Liver (tissue), 9 donors: ENCODE data around the gene HOXD13. TPM values are rescaled to one million over a fixed set of nuclear protein-coding genes. Genes with fewer than 3 reads are reported as not detected.

Source experiments
- DNase-seq: peaks from one replicate; pipeline ENCODE4 v3.0.0-alpha.2; 2017; ENCODE audit warnings: low spot score
- H3K27ac ChIP-seq, 2 donors: one replicate each; pipeline ENCODE4 v1.7.0; 2013; ENCODE audit warnings: inconsistent platforms in 2 of 2, low read length in 2 of 2, control low read depth in 1 of 2, low read depth in 1 of 2, mild to moderate bottlenecking in 1 of 2
- H3K27me3 ChIP-seq, 4 donors: one replicate each; pipeline versions ENCODE4 v1.6.1 to v1.7.0; 2013; ENCODE audit warnings: low read length in 3 of 4, inconsistent platforms in 1 of 4, mild to moderate bottlenecking in 1 of 4, moderate library complexity in 1 of 4; ENCODE audit not compliant: control insufficient read depth in 4 of 4, insufficient read depth in 4 of 4
- H3K36me3 ChIP-seq, 4 donors: one replicate each; pipeline versions ENCODE4 v1.6.1 to v1.7.0; 2013; ENCODE audit warnings: low read length in 3 of 4, mild to moderate bottlenecking in 3 of 4, low read depth in 1 of 4, moderate library complexity in 1 of 4; ENCODE audit not compliant: control insufficient read depth in 4 of 4, insufficient read depth in 3 of 4
- H3K4me1 ChIP-seq, 4 donors: one replicate each; pipeline versions ENCODE4 v1.6.1 to v1.7.0; 2013; ENCODE audit warnings: low read length in 3 of 4, mild to moderate bottlenecking in 3 of 4, moderate library complexity in 1 of 4; ENCODE audit not compliant: control insufficient read depth in 4 of 4, insufficient read depth in 4 of 4
- H3K4me3 ChIP-seq, 3 donors: one replicate each; pipeline versions ENCODE4 v1.6.1 to v1.7.0; 2013; ENCODE audit warnings: low read length in 3 of 3, control low read depth in 1 of 3, low read depth in 1 of 3, mild to moderate bottlenecking in 1 of 3
- H3K9ac ChIP-seq, 2 donors: one replicate each; pipeline ENCODE4 v1.7.0; 2013; ENCODE audit warnings: low read length in 2 of 2, mild to moderate bottlenecking in 2 of 2, moderate library complexity in 2 of 2, control low read depth in 1 of 2, low read depth in 1 of 2
- H3K9me3 ChIP-seq, 4 donors: one replicate each; pipeline versions ENCODE4 v1.6.1 to v1.7.0; 2013; ENCODE audit warnings: low read length in 3 of 4; ENCODE audit not compliant: control insufficient read depth in 4 of 4
- ATF3 ChIP-seq: IDR thresholded peaks from 2 replicates; pipeline ENCODE4 v1.6.1; 2016; ENCODE audit warnings: antibody characterized with exemption
- EGR1 ChIP-seq, 2 donors: IDR thresholded peaks; 2 replicates each; pipeline ENCODE4 v1.6.1; 2016 to 2018; ENCODE audit warnings: antibody characterized with exemption in 2 of 2, low read depth in 2 of 2
- FOXA1 ChIP-seq: IDR thresholded peaks from 2 replicates; pipeline ENCODE4 v1.6.1; 2016; ENCODE audit warnings: antibody characterized with exemption
- FOXA2 ChIP-seq: IDR thresholded peaks from 2 replicates; pipeline ENCODE4 v1.6.1; 2016; ENCODE audit warnings: antibody characterized with exemption
- GABPA ChIP-seq, 2 donors: IDR thresholded peaks in 1 of 2; conservative IDR thresholded peaks in 1 of 2; 2 replicates each; pipeline ENCODE4 v1.6.1; 2016; ENCODE audit warnings: antibody characterized with exemption in 2 of 2, mild to moderate bottlenecking in 1 of 2, moderate library complexity in 1 of 2
- HNF4A ChIP-seq, 2 donors: conservative IDR thresholded peaks; 2 replicates each; pipeline ENCODE4 v1.6.1; 2016; ENCODE audit warnings: antibody characterized with exemption in 2 of 2, mild to moderate bottlenecking in 2 of 2
- JUND ChIP-seq, 2 donors: IDR thresholded peaks; 2 replicates each; pipeline ENCODE4 v1.6.1; 2016; ENCODE audit warnings: antibody characterized with exemption in 2 of 2
- MAX ChIP-seq: IDR thresholded peaks from 2 replicates; pipeline ENCODE4 v1.6.1; 2016; ENCODE audit warnings: antibody characterized with exemption
- NR2F2 ChIP-seq: IDR thresholded peaks from 2 replicates; pipeline ENCODE4 v1.6.1; 2016; ENCODE audit warnings: antibody characterized with exemption
- RAD21 ChIP-seq, 2 donors: IDR thresholded peaks; 2 replicates each; pipeline ENCODE4 v1.6.1; 2016; ENCODE audit warnings: antibody characterized with exemption in 2 of 2, mild to moderate bottlenecking in 2 of 2
- REST ChIP-seq: IDR thresholded peaks from 2 replicates; pipeline ENCODE4 v1.6.1; 2016; ENCODE audit warnings: antibody characterized with exemption, mild to moderate bottlenecking
- RXRA ChIP-seq, 2 donors: IDR thresholded peaks; 2 replicates each; pipeline ENCODE4 v1.6.1; 2017 to 2018; ENCODE audit warnings: antibody characterized with exemption in 2 of 2, mild to moderate bottlenecking in 1 of 2
- SP1 ChIP-seq: IDR thresholded peaks from 2 replicates; pipeline ENCODE4 v1.6.1; 2018; ENCODE audit warnings: antibody characterized with exemption, mild to moderate bottlenecking
- TAF1 ChIP-seq: conservative IDR thresholded peaks from 2 replicates; pipeline ENCODE4 v1.6.1; 2016; ENCODE audit warnings: antibody characterized with exemption, mild to moderate bottlenecking
- YY1 ChIP-seq: IDR thresholded peaks from 2 replicates; pipeline ENCODE4 v1.6.1; 2016; ENCODE audit warnings: antibody characterized with exemption, mild to moderate bottlenecking
- ZBTB33 ChIP-seq: IDR thresholded peaks from 2 replicates; pipeline ENCODE4 v1.6.1; 2016; ENCODE audit warnings: antibody characterized with exemption
- WGBS: extraction: QIAGEN DNeasy Blood & Tissue Kit; methylation state at CpG from one replicate; pipeline ENCODE4 v1.1.7; 2013; 5-methylcytosine and 5-hydroxymethylcytosine counted together
- polyA plus RNA-seq, 2 donors: library from polyadenylated mRNA; stranded (reverse) in 1 of 2; unstranded in 1 of 2; fragments of 200-250 nt in 1 of 2; fragments of >200 nt in 1 of 2; fragmentation: Nextera tagmentation in 1 of 2; extraction: Ambion mirVana in 1 of 2; gene quantifications; one replicate each; pipeline versions ENCODE4 v1.2.1 to v1.2.3, GENCODE V29; 2013 to 2015
- total RNA-seq, 2 donors: library from RNA; depleted of rRNA; stranded (reverse); fragments of >200 nt; gene quantifications; one replicate each; pipeline ENCODE4 v1.2.3, GENCODE V29; 2014
- TF ChIP-seq, protein P1 (sequence below): fragments of 150-350 bp; IDR thresholded peaks from 2 replicates; pipeline ENCODE4 v1.5.1; 2017; ENCODE audit warnings: improper control_type of control experiment, low read depth, low read length; ENCODE audit not compliant: missing input control
- donor health status: healthy.
- donor health status: healthy.
- donor health status: healthy.
- donor health status: healthy.
- donor health status: healthy.

The HOXD13 gene
- total and polyA plus RNA-seq, 4 donors, result not detected

DNA sequence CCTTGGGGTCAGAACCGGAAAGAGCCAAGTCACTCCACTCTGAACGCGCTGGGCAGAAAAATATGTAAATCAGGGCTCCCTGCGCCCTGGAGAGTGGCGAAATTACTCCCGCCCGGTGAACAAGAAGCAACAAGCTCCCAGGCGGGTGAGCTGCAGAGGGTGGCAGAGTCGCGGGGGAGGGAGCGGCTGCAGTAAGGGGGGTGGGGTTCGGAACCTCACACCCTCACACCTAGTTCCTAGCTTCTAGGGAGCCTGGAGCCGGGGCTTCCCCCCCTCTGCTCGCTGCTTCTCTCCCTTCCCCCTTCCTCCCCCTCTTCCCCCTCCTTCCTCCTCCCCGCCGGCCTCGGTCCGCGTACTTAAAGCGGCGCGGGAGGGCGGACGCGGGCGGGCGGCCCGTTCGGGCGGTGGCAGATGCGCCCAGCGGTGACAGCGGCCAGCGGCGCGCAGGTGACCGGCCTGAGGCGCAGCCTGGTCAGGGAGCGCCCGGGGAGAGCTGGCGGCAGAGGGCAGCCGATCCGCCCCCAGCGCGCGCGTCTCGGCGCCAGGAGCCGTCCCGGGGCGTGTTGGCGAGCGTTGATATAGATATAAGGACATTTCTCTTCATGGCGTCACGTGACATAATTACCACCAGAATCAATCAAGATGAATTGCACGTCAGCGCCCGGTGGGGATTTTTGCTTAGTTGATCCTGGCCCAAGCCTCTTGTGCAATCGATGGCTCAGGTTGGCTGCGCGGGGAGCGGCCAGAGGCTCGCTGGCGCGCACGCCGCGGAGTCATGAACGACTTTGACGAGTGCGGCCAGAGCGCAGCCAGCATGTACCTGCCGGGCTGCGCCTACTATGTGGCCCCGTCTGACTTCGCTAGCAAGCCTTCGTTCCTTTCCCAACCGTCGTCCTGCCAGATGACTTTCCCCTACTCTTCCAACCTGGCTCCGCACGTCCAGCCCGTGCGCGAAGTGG lies 14.3 kb downstream of the HOXD13 start, which contains the start of gene HOXD11:
Gene HOXD11, plus strand, starts transcription at position 700 of the 959 bp plus-strand sequence. Its CDS starts 76 bp downstream, at position 776.
- Histone ChIP-seq H3K9me3 (no peaks in the 10 kb centered on the region), H3K4me3 (peak within 1 kb of the TSS in 1 of 3 donors; percentile 28), H3K27ac (no peak within 1 kb of the TSS), H3K27me3 (peaks cover 18 to 51% (median 37%) of the 10 kb centered on the region in 4 donors), H3K36me3 (no peaks in the 10 kb centered on the region), H3K9ac (no peak within 1 kb of the TSS), H3K4me1 (peaks cover 0 to 21% (median 4%) of the 10 kb centered on the region in 4 donors)
- 3% methylated on average over 85 of the region's 85 CpGs for WGBS
- DNase-seq, result no peak
- TF ChIP-seq EGR1 (IDR thresholded peaks at IDR 0.05; ENCODE audit: low read depth in 2 of 2) (no peak), RXRA (IDR thresholded peaks at IDR 0.05) (no peak), ZBTB33 (no peak), TAF1 (no peak), GABPA (IDR thresholded peaks at IDR 0.05 in 1 of 2, conservative IDR thresholded peaks at IDR 0.05 in 1 of 2) (no peak), MAX (no peak), YY1 (no peak), FOXA1 (no peak), ATF3 (no peak)
- TF ChIP-seq, protein P1, sequence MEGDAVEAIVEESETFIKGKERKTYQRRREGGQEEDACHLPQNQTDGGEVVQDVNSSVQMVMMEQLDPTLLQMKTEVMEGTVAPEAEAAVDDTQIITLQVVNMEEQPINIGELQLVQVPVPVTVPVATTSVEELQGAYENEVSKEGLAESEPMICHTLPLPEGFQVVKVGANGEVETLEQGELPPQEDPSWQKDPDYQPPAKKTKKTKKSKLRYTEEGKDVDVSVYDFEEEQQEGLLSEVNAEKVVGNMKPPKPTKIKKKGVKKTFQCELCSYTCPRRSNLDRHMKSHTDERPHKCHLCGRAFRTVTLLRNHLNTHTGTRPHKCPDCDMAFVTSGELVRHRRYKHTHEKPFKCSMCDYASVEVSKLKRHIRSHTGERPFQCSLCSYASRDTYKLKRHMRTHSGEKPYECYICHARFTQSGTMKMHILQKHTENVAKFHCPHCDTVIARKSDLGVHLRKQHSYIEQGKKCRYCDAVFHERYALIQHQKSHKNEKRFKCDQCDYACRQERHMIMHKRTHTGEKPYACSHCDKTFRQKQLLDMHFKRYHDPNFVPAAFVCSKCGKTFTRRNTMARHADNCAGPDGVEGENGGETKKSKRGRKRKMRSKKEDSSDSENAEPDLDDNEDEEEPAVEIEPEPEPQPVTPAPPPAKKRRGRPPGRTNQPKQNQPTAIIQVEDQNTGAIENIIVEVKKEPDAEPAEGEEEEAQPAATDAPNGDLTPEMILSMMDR, result no peak

- Histone ChIP-seq H3K36me3 (no peaks in the 10 kb centered on the region), H3K27ac (no peak overlapping the region), H3K9ac (no peak overlapping the region), H3K9me3 (no peaks in the 10 kb centered on the region), H3K4me3 (peak overlapping the region in 1 of 3 donors; percentile 28), H3K4me1 (peaks cover 0 to 21% (median 4%) of the 10 kb centered on the region in 4 donors), H3K27me3 (peaks cover 16 to 43% (median 38%) of the 10 kb centered on the region in 4 donors)
- 5% methylated on average over 59 of the region's 59 CpGs for WGBS
- no peak for DNase-seq
- no peak for TF ChIP-seq RAD21 (IDR thresholded peaks at IDR 0.05)
- TF ChIP-seq, protein P1, result no peak
- TF ChIP-seq JUND (IDR thresholded peaks at IDR 0.05), result no peak
- no peak for TF ChIP-seq HNF4A (conservative IDR thresholded peaks at IDR 0.05)
- TF ChIP-seq FOXA2, result no peak
- TF ChIP-seq ATF3, result no peak
- TF ChIP-seq SP1, result no peak
- TF ChIP-seq MAX, result no peak
- TF ChIP-seq NR2F2, result no peak
- no peak for TF ChIP-seq GABPA (IDR thresholded peaks at IDR 0.05 in 1 of 2, conservative IDR thresholded peaks at IDR 0.05 in 1 of 2)
- no peak for TF ChIP-seq REST
Measured at GRCh38 chr2:176107731-176108181, 15.2 kb downstream of the HOXD13 start.
